Endothelial cell (in vitro differentiated cells): Measurements from ENCODE around the gene NPSR1. TPM values are rescaled to one million over a fixed set of nuclear protein-coding genes. Genes with fewer than 3 reads are reported as not detected.
"Not testable (repeated sequence)": the region's sequence is repeated elsewhere in the genome, so short reads cannot be mapped to it uniquely, and the experiment has no call there.

ENCODE experiments used
- DNase-seq: peaks from one replicate; pipeline ENCODE4 v3.0.0; 2021; ENCODE audit warnings: low spot score
- H3K27ac Mint-ChIP-seq: one replicate; pipeline ENCODE4 v1.8.0; 2021; ENCODE audit warnings: mixed read lengths, inconsistent platforms; ENCODE audit not compliant: unreplicated experiment
- H3K27me3 Mint-ChIP-seq: one replicate; pipeline ENCODE4 v1.8.0; 2021; ENCODE audit warnings: mild to moderate bottlenecking, moderate library complexity, mixed read lengths, inconsistent platforms; ENCODE audit not compliant: unreplicated experiment
- H3K36me3 Mint-ChIP-seq: one replicate; pipeline ENCODE4 v1.8.0; 2021; ENCODE audit warnings: mild to moderate bottlenecking, low read depth, mixed read lengths, inconsistent platforms; ENCODE audit not compliant: unreplicated experiment
- H3K4me1 Mint-ChIP-seq: one replicate; pipeline ENCODE4 v1.8.0; 2021; ENCODE audit warnings: mild to moderate bottlenecking, mixed read lengths, inconsistent platforms; ENCODE audit not compliant: unreplicated experiment
- H3K4me3 Mint-ChIP-seq: one replicate; pipeline ENCODE4 v1.8.0; 2021; ENCODE audit warnings: mild to moderate bottlenecking, mixed read lengths, inconsistent platforms; ENCODE audit not compliant: unreplicated experiment
- H3K9me3 Mint-ChIP-seq: one replicate; pipeline ENCODE4 v1.8.0; 2021; ENCODE audit warnings: mixed read lengths, inconsistent platforms; ENCODE audit not compliant: unreplicated experiment
- CTCF ChIP-seq: fragments of 200-600 bp; sonication (generic); IDR thresholded peaks from one replicate; pipeline ENCODE4 v1.5.0; 2021; ENCODE audit warnings: antibody characterized with exemption; ENCODE audit not compliant: unreplicated experiment
- total RNA-seq: library from RNA; stranded (reverse); fragmentation: NEBNext Ultra II Directional; extraction: Animal tissue kit (Norgen Biotek cat#: 25700); gene quantifications from one replicate; pipeline ENCODE4 v1.2.1, GENCODE V29; 2021; ENCODE audit not compliant: unreplicated experiment

Gene NPSR1
- total RNA-seq, 1 donor from 2014 or later, result not detected

- no peaks in the 10 kb centered on the region for H3K36me3 Mint-ChIP-seq
- peaks cover 3% of the 10 kb centered on the region for H3K9me3 Mint-ChIP-seq
- DNase-seq, result no peak
- H3K4me1 Mint-ChIP-seq, result peaks cover 5% of the 10 kb centered on the region
- TF ChIP-seq CTCF, result no peak
- no peaks in the 10 kb centered on the region for H3K27me3 Mint-ChIP-seq
- no peak overlapping the region for H3K27ac Mint-ChIP-seq
- H3K4me3 Mint-ChIP-seq, result no peak overlapping the region
Measured at GRCh38 chr7:34869057-34869456, 211.0 kb downstream of the NPSR1 start.

- not testable (repeated sequence) for H3K4me1 Mint-ChIP-seq, H3K9me3 Mint-ChIP-seq, H3K27me3 Mint-ChIP-seq, H3K27ac Mint-ChIP-seq, H3K36me3 Mint-ChIP-seq, H3K4me3 Mint-ChIP-seq, DNase-seq
Measured at GRCh38 chr7:34870041-34870440, 212.0 kb downstream of the NPSR1 start.

- H3K4me1 Mint-ChIP-seq, DNase-seq, H3K27me3 Mint-ChIP-seq, H3K9me3 Mint-ChIP-seq, H3K36me3 Mint-ChIP-seq, H3K4me3 Mint-ChIP-seq, H3K27ac Mint-ChIP-seq: not testable (repeated sequence)
Measured at GRCh38 chr7:34874329-34874728, 216.3 kb downstream of the NPSR1 start.

GRCh38 chr7:34875481-34875880 lies 217.5 kb downstream of the NPSR1 start:
- Mint-ChIP-seq H3K27me3 (peaks cover 2% of the 10 kb centered on the region), H3K27ac (no peak overlapping the region)

GRCh38 chr7:34878944-34879735 lies 221.1 kb downstream of the NPSR1 start:
- DNase-seq, H3K27me3 Mint-ChIP-seq, H3K27ac Mint-ChIP-seq, H3K36me3 Mint-ChIP-seq, H3K4me1 Mint-ChIP-seq, H3K4me3 Mint-ChIP-seq: not testable (repeated sequence)
- peaks cover 17% of the 10 kb centered on the region for H3K9me3 Mint-ChIP-seq

More at GRCh38 chr7:34875481-34875880, 217.5 kb downstream of the NPSR1 start:
- Mint-ChIP-seq H3K9me3 (peaks cover 3% of the 10 kb centered on the region), H3K4me1 (peaks cover 5% of the 10 kb centered on the region), H3K36me3 (no peaks in the 10 kb centered on the region), H3K4me3 (no peak overlapping the region)
- DNase-seq, result no peak
- no peak for TF ChIP-seq CTCF

- H3K4me1 Mint-ChIP-seq, result peaks cover 5% of the 10 kb centered on the region
- peaks cover 17% of the 10 kb centered on the region for H3K9me3 Mint-ChIP-seq
- no peak overlapping the region for H3K4me3 Mint-ChIP-seq
- H3K27ac Mint-ChIP-seq, result no peak overlapping the region
- H3K27me3 Mint-ChIP-seq, result peaks cover 5% of the 10 kb centered on the region
- no peak for TF ChIP-seq CTCF
- no peak for DNase-seq
- peaks cover 5% of the 10 kb centered on the region for H3K36me3 Mint-ChIP-seq
Measured at GRCh38 chr7:34879871-34880270, 221.9 kb downstream of the NPSR1 start.

- H3K4me1 Mint-ChIP-seq, DNase-seq, H3K36me3 Mint-ChIP-seq, H3K4me3 Mint-ChIP-seq, H3K27ac Mint-ChIP-seq, H3K27me3 Mint-ChIP-seq: not testable (repeated sequence)
- peaks cover 17% of the 10 kb centered on the region for H3K9me3 Mint-ChIP-seq
Measured at GRCh38 chr7:34883855-34884254, 225.8 kb downstream of the NPSR1 start.
